Stimulated activated CD8-positive, alpha-beta memory T cell treated with anti-CD3 and anti-CD28 coated beads, Interleukin-12 subunit alpha, Interleukin-12 subunit beta, amount 100 ng/mL, for 24 hours (primary cell): ENCODE measurements around the gene ACIN1.
"Not testable (repeated sequence)": the region's sequence is repeated elsewhere in the genome, so short reads cannot be mapped to it uniquely, and the experiment has no call there.

Experiments
- DNase-seq: peaks from one replicate; pipeline ENCODE4 v3.0.0-alpha.2; 2020; ENCODE audit errors: extremely low read depth

ACIN1 gene

GRCh38 chr14:23015618-23016017, 79.3 kb downstream of the ACIN1 start:
- no peak for DNase-seq

DNA sequence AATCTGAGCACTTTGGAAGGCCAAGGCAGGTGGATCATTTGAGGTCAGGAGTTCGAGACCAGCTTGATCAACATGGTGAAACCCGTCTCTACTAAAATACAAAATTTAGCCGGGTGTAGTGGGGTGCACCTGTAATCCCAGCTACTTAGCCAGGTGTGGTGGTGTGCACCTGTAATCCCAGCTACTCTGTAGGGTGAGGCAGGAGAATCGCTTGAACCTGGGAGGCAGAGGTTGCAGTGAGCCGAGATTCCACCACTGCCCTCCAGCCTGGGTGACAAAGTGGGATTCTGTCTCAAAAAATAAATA, 81.2 kb downstream of the ACIN1 start:
- DNase-seq: not testable (repeated sequence)

DNA sequence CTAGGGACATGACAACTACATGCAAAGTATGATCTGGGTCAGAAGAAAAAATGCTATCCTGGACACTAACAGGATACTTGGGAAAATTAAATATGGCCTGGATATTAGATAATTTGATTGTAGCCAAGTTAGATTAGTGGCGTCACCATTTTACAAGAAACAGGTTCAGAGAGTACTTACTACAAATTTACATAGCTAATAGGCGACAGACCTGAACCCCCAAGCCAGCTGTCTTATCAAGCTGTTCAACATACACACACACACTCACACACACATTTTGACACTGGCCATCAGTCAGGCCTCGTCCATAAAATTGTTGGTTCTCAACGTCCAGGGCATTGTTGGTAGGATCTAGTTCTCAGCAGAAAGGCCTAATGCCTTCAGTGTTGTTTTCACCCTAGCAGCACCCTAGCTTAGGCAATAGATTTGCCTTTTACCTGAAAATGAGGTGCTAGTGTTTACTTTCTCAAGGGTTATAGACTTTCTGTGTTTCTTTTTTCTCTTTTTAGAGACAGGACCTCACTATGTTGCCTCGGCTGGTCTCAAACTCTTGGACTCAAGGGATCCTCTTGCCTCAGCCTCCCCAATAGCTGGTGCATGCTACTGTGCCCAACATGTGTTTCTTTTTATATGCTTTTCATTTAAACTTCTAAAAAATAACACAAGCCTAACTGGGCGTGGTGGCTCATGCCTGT, 81.7 kb downstream of the ACIN1 start:
- DNase-seq: no peak

- DNase-seq: peak; percentile 66
Observed at GRCh38 chr14:23009939-23010726, 84.8 kb downstream of the ACIN1 start, which contains the start of gene C14orf93. TSS of gene C14orf93 (minus strand) at chr14:23010143. CDS start at chr14:22999023, 11,120 bp downstream.

GRCh38 chr14:23009483-23009938, 85.4 kb downstream of the ACIN1 start:
- no peak for DNase-seq

GRCh38 chr14:23008831-23009230, 86.1 kb downstream of the ACIN1 start:
- no peak for DNase-seq
